ENCODE measurements around the gene IFT43. TPM values are rescaled to one million over a fixed set of nuclear protein-coding genes. Genes with fewer than 3 reads are reported as not detected.

IFT43 gene
- total and polyA plus RNA-seq, 2 donors (not counting 3 experiments of a cell fraction or from before 2014, with no cell fraction given), result 22.3 to 39.0 TPM

- FAIRE-seq (no peak), DNase-seq (ENCODE audit: low read depth, low spot score) (no peak)
- no peak overlapping the region for H3K4me3 ChIP-seq (replicated peaks in 1 of 3; ENCODE audit: insufficient read depth in 1 of 3, low read depth in 1 of 3, low read length in 3 of 3)
- BruUV-seq (replicated peaks), result no TSS peak
- H3K4me1 ChIP-seq (ENCODE audit: control insufficient read depth, extremely low read depth, insufficient read depth, low read length), result no peaks in the 10 kb centered on the region
- H3K27ac ChIP-seq (ENCODE audit: insufficient read depth, low read depth, low read length), result no peak overlapping the region
- no peak for TF ChIP-seq CTCF (IDR thresholded peaks at IDR 0.05; ENCODE audit: extremely low read depth in 1 of 2, insufficient read depth in 1 of 2, low read depth in 1 of 2, low read length in 2 of 2)
- no peak for TF ChIP-seq JUN (IDR thresholded peaks at IDR 0.05; ENCODE audit: borderline replicate concordance, insufficient read depth, insufficient read length, low read depth)
- no peaks in the 10 kb centered on the region for H3K9me3 ChIP-seq (replicated peaks; ENCODE audit: control insufficient read depth, insufficient read depth, low read length)
- no peak overlapping the region for H3K4me2 ChIP-seq (ENCODE audit: insufficient read depth, low read length)
- no peak overlapping the region for H3K9ac ChIP-seq (replicated peaks; ENCODE audit: extremely low read depth, insufficient read depth, low read length)
- CTCF ChIA-PET, result interaction anchor here (0.7 kb wide), 1 partner anchor 360 kb away, joined by 3 read pairs; no protein-coding TSS in a partner anchor
- POLR2A ChIA-PET, result no interaction called here
- H3K79me2 ChIP-seq (ENCODE audit: control insufficient read depth, insufficient read depth, low read length), result no peaks in the 10 kb centered on the region
- intact Hi-C loops (cut with micrococcal nuclease) (no loop called here), dilution Hi-C loops (cut with MboI; ENCODE audit: extremely low pct_ligation_motif_present, low sequenced_read_pairs) (no loop called here)
- no peak overlapping the region for H2AFZ ChIP-seq (ENCODE audit: low read depth, low read length)
- H4K20me1 ChIP-seq (replicated peaks; ENCODE audit: control insufficient read depth, extremely low read depth, insufficient read depth, low read length), result no peaks in the 10 kb centered on the region
- peaks cover 0 to 2% of the 10 kb centered on the region in 2 experiments for H3K27me3 ChIP-seq (ENCODE audit: control insufficient read depth in 2 of 2, insufficient read depth in 2 of 2, low read length in 2 of 2)
- H3K36me3 ChIP-seq (ENCODE audit: control insufficient read depth in 2 of 2, extremely low read depth in 1 of 2, insufficient read depth in 2 of 2, low read length in 2 of 2), result no peaks in the 10 kb centered on the region
- no peaks in the 10 kb centered on the region for H3K9me1 ChIP-seq (replicated peaks; ENCODE audit: control insufficient read depth, extremely low read depth, insufficient read depth, low read length)
Measured at GRCh38 chr14:76097547-76097946, 112.0 kb downstream of the IFT43 start.

- TF ChIP-seq JUN (IDR thresholded peaks at IDR 0.05; ENCODE audit: borderline replicate concordance, insufficient read depth, insufficient read length, low read depth) (no peak), POLR2A (IDR thresholded peaks at IDR 0.05; ENCODE audit: low read depth, low read length) (no peak), POLR2AphosphoS5 (IDR thresholded peaks at IDR 0.05; ENCODE audit: insufficient read depth, low read depth, low read length) (no peak), CTCF (IDR thresholded peaks at IDR 0.05; ENCODE audit: extremely low read depth in 1 of 2, insufficient read depth in 1 of 2, low read depth in 1 of 2, low read length in 2 of 2) (no peak), MAX (IDR thresholded peaks at IDR 0.05; ENCODE audit: insufficient read depth, insufficient read length) (no peak), EZH2 (IDR thresholded peaks at IDR 0.05; ENCODE audit: borderline replicate concordance, low read depth, low read length, severe bottlenecking) (no peak), GATA2 (IDR thresholded peaks at IDR 0.05; ENCODE audit: insufficient read depth, insufficient read length, low read depth, low read length) (no peak), FOS (IDR thresholded peaks at IDR 0.05; ENCODE audit: borderline replicate concordance, insufficient read depth, low read length) (no peak)
- Histone ChIP-seq H3K27ac (ENCODE audit: insufficient read depth, low read depth, low read length) (no peak overlapping the region), H4K20me1 (replicated peaks; ENCODE audit: control insufficient read depth, extremely low read depth, insufficient read depth, low read length) (no peaks in the 10 kb centered on the region), H3K4me1 (ENCODE audit: control insufficient read depth, extremely low read depth, insufficient read depth, low read length) (no peaks in the 10 kb centered on the region), H3K4me3 (replicated peaks in 1 of 3; ENCODE audit: insufficient read depth in 1 of 3, low read depth in 1 of 3, low read length in 3 of 3) (no peak overlapping the region), H3K9me1 (replicated peaks; ENCODE audit: control insufficient read depth, extremely low read depth, insufficient read depth, low read length) (no peaks in the 10 kb centered on the region), H3K27me3 (ENCODE audit: control insufficient read depth in 2 of 2, insufficient read depth in 2 of 2, low read length in 2 of 2) (peaks cover 0 to 2% of the 10 kb centered on the region in 2 experiments), H3K4me2 (ENCODE audit: insufficient read depth, low read length) (no peak overlapping the region), H3K9me3 (replicated peaks; ENCODE audit: control insufficient read depth, insufficient read depth, low read length) (no peaks in the 10 kb centered on the region), H3K9ac (replicated peaks; ENCODE audit: extremely low read depth, insufficient read depth, low read length) (no peak overlapping the region), H3K36me3 (ENCODE audit: control insufficient read depth in 2 of 2, extremely low read depth in 1 of 2, insufficient read depth in 2 of 2, low read length in 2 of 2) (no peaks in the 10 kb centered on the region), H2AFZ (ENCODE audit: low read depth, low read length) (no peak overlapping the region), H3K79me2 (ENCODE audit: control insufficient read depth, insufficient read depth, low read length) (no peaks in the 10 kb centered on the region)
- POLR2A ChIA-PET, result no interaction called here
- FAIRE-seq, result no peak
- BruUV-seq (replicated peaks), result no TSS peak
- dilution Hi-C loops (cut with MboI; ENCODE audit: extremely low pct_ligation_motif_present, low sequenced_read_pairs) (no loop called here), intact Hi-C loops (cut with micrococcal nuclease) (no loop called here)
- CTCF ChIA-PET, result interaction anchor here (0.7 kb wide), 1 partner anchor 360 kb away, joined by 3 read pairs; no protein-coding TSS in a partner anchor
- no peak for DNase-seq (ENCODE audit: low read depth, low spot score)
Measured at GRCh38 chr14:76098047-76098446, 112.5 kb downstream of the IFT43 start.
